Sigmoid colon (tissue), 4 donors: Measurements from ENCODE around the gene TCF23.

ENCODE experiments used
- EP300 ChIP-seq, 4 donors: sonication (generic); formaldehyde crosslinking; IDR thresholded peaks; one replicate each; pipeline ENCODE4 v1.6.1; 2017; ENCODE audit warnings: antibody characterized with exemption in 4 of 4
- POLR2A ChIP-seq, 2 donors: fragments of 450-650 bp; IDR thresholded peaks; one replicate each; pipeline ENCODE4 v1.6.1; 2016; ENCODE audit warnings: antibody characterized with exemption in 2 of 2, mild to moderate bottlenecking in 2 of 2, moderate library complexity in 2 of 2
- POLR2AphosphoS5 ChIP-seq, 4 donors: sonication (generic); formaldehyde crosslinking; IDR thresholded peaks; one replicate each; pipeline ENCODE4 v1.6.1; 2017; ENCODE audit warnings: antibody characterized with exemption in 4 of 4
- TF ChIP-seq, protein P1 (sequence below), 4 experiments: fragments of 450-650 bp in 3 of 4; fragments of 200-600 bp in 1 of 4; IDR thresholded peaks; one replicate each; pipeline ENCODE4 v1.5.1; 2016 to 2019; ENCODE audit warnings: antibody characterized with exemption in 4 of 4, mild to moderate bottlenecking in 3 of 4, moderate library complexity in 2 of 4

DNA sequence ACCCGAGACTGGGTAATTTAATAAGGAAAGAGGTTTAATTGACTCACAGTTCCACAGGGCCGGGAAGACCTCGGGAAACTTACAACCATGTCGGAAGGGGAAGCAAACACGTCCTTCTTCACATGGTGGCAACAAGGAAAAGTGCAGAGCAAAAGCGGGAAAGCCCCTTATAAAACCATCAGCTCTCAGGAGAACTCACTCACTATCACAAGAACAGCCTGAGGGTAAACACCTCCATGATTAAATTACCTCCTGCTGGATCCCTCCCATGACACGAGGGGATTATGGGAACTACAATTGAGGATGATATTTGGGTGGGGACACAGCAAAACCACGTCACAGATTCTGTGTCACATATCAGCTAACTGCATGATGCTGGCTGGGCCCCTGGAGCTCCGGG lies 11.4 kb downstream of the TCF23 start:
- TF ChIP-seq, protein P1, sequence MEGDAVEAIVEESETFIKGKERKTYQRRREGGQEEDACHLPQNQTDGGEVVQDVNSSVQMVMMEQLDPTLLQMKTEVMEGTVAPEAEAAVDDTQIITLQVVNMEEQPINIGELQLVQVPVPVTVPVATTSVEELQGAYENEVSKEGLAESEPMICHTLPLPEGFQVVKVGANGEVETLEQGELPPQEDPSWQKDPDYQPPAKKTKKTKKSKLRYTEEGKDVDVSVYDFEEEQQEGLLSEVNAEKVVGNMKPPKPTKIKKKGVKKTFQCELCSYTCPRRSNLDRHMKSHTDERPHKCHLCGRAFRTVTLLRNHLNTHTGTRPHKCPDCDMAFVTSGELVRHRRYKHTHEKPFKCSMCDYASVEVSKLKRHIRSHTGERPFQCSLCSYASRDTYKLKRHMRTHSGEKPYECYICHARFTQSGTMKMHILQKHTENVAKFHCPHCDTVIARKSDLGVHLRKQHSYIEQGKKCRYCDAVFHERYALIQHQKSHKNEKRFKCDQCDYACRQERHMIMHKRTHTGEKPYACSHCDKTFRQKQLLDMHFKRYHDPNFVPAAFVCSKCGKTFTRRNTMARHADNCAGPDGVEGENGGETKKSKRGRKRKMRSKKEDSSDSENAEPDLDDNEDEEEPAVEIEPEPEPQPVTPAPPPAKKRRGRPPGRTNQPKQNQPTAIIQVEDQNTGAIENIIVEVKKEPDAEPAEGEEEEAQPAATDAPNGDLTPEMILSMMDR (IDR thresholded peaks at IDR 0.05): no peak
- TF ChIP-seq POLR2AphosphoS5 (IDR thresholded peaks at IDR 0.05) (no peak), POLR2A (IDR thresholded peaks at IDR 0.05) (no peak), EP300 (IDR thresholded peaks at IDR 0.05) (no peak)
